Measurements from ENCODE around the gene PAQR5. TPM values are rescaled to one million over a fixed set of nuclear protein-coding genes. Genes with fewer than 3 reads are reported as not detected.

The PAQR5 gene
- total RNA-seq, 1 experiment from 2014 or later, result 2.3 TPM

DNA sequence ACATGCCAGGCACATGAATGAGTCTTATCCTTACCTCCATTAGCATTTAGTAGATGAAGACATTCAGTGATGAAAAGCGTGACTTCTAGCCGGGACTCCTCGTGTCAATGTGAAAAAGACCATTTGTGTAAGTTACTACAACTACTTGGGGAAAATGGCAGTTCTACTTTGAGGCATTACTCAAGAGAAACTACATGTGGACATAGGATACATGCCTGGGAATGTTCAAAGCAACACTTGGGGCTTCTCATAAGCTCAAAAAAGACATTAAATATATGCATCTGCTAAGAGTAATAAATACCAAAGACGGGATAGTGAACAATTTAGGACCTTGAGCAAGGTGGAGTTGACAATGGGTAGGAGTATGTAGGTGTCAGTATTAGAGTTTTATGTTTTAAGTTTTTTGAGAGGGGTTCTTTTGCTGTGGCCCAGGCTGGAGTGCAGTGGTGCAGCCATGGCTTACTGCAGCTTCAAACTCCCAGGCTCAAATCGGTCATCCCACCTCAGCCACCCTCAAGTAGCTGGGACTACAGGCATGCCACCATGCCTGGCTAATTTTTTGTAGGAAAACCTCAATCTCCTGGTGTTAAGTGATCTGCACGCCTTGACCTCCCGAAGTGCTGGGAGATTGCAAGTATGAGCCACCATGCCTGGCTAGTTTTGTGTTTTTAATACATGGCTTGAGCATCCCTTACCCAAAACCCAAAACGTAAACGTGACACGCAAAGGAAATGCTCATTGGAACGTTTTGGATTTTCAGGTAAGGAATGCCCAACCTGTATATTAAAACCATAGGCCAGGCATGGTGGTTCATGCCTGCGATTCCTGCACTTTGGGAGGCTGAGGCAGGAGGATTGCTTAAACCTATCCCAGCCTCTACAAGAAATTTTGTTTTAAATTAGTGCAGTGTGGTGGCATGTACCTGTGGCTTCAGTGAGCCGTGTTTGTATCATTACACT, 157.8 kb downstream of the PAQR5 start:
- in situ Hi-C loops (cut with HindIII; ENCODE audit: low pct_unique_long_range_greater_than_20kb, low sequenced_read_pairs), result no loop called here
- DNase-seq (ENCODE audit: low read depth, low spot score), result no peak

Other genes with a start within 250 kb of the PAQR5 start
- 41.9 and 43.3 TPM in 2 replicates for gene GLCE, start 138.3 kb upstream of the PAQR5 start, total RNA-seq (2014; rRNA removed; shearing (Covaris generic))
- gene KIF23, start 115.4 kb downstream of the PAQR5 start, total RNA-seq (2014; rRNA removed; shearing (Covaris generic)), result 61.8 and 63.0 TPM in 2 replicates
- gene RPLP1, start 153.9 kb downstream of the PAQR5 start, total RNA-seq (2014; rRNA removed; shearing (Covaris generic)), result 136 and 195 TPM in 2 replicates